ENCODE data around the gene COLEC11. TPM values are rescaled to one million over a fixed set of nuclear protein-coding genes. Genes with fewer than 3 reads are reported as not detected.

The COLEC11 gene
- total and polyA plus RNA-seq, 2 experiments from 2014 or later: 1.3 to 1.5 TPM

- H3K36me3 ChIP-seq (ENCODE audit: insufficient read depth): no peaks in the 10 kb centered on the region
- H3K4me2 ChIP-seq: no peak overlapping the region
- no peaks in the 10 kb centered on the region for H3K79me2 ChIP-seq (replicated peaks; ENCODE audit: insufficient read depth)
- no peak overlapping the region for H3K27ac Mint-ChIP-seq
- peaks cover 10% of the 10 kb centered on the region for H3K4me1 Mint-ChIP-seq
- no peak for TF ChIP-seq JUNB (IDR thresholded peaks at IDR 0.05; ENCODE audit: unreplicated experiment)
- no peak for TF ChIP-seq POLR2AphosphoS5 (IDR thresholded peaks at IDR 0.05; ENCODE audit: low read depth)
- TF ChIP-seq ETS1 (IDR thresholded peaks at IDR 0.05): no peak
- no peak for TF ChIP-seq CREB1 (CRISPR knock-in tag; IDR thresholded peaks at IDR 0.05; ENCODE audit: low read depth)
- TF ChIP-seq NANOG (IDR thresholded peaks at IDR 0.05; ENCODE audit: borderline replicate concordance): no peak
- TF ChIP-seq ZNF462 (CRISPR knock-in tag; IDR thresholded peaks at IDR 0.05): no peak
- no peak for TF ChIP-seq REST (IDR thresholded peaks at IDR 0.05; ENCODE audit: unreplicated experiment)
- TF ChIP-seq STAT1 (IDR thresholded peaks at IDR 0.05; ENCODE audit: unreplicated experiment): no peak
- no peak for TF ChIP-seq EZH2phosphoT487 (IDR thresholded peaks at IDR 0.05; ENCODE audit: unreplicated experiment)
- no peak for TF ChIP-seq ZNF114 (CRISPR knock-in tag; IDR thresholded peaks at IDR 0.05)
- TF ChIP-seq CTCF (conservative IDR thresholded peaks at IDR 0.05; ENCODE audit: low read depth in 2 of 2): no peak
- TF ChIP-seq ZNF331 (CRISPR knock-in tag; IDR thresholded peaks at IDR 0.05; ENCODE audit: low read depth): no peak
- no peak for TF ChIP-seq EZH2 (IDR thresholded peaks at IDR 0.05; ENCODE audit: low read depth, unreplicated experiment)
- H3K27me3 Mint-ChIP-seq (ENCODE audit: insufficient read depth, low read depth, poor library complexity): peaks cover 16% of the 10 kb centered on the region
- no peak for DNase-seq (ENCODE audit: low spot score)
- no peak for ATAC-seq
- H3K4me1 ChIP-seq (ENCODE audit: insufficient read depth): no peaks in the 10 kb centered on the region; the same call in 1 of the 2 replicates
- H3K4me3 Mint-ChIP-seq: no peak overlapping the region
- no peaks in the 10 kb centered on the region for H3K9me2 ChIP-seq (ENCODE audit: insufficient read depth)
- no peak overlapping the region for H2AFZ ChIP-seq
- H3K27ac ChIP-seq (ENCODE audit: low read depth): no peak overlapping the region
- no peak overlapping the region for H3K4me3 ChIP-seq
- no peaks in the 10 kb centered on the region for H4K20me1 ChIP-seq (replicated peaks; ENCODE audit: insufficient read depth)
- no peaks in the 10 kb centered on the region; the same call in 1 of the 3 replicates for H3K36me3 Mint-ChIP-seq (ENCODE audit: low read depth)
- H3F3A ChIP-seq (replicated peaks; ENCODE audit: low read depth): 0 out of 2 replicates have a peak, but pooled peaks cover 5% of the 10 kb centered on the region
- H3K9me3 Mint-ChIP-seq: no peaks in the 10 kb centered on the region; the same call in 2 of the 3 replicates
- 0 out of 2 replicates have a peak, but pooled peaks cover 4% of the 10 kb centered on the region for H3K27me3 ChIP-seq (ENCODE audit: insufficient read depth)
Measured at GRCh38 chr2:3647831-3648651, 53.1 kb downstream of the COLEC11 start.

All from GM23338 (cell line).